HG03457 (cell line): Measurements from ENCODE around the gene PLEKHA5.
"Not testable (repeated sequence)": the region's sequence is repeated elsewhere in the genome, so short reads cannot be mapped to it uniquely, and the experiment has no call there.

Experiments used
- ATAC-seq: cut with Tn5 transposase; IDR thresholded peaks from one replicate; pipeline ENCODE4 v1.9.1; 2021; ENCODE audit warnings: moderate number of reproducible peaks; ENCODE audit not compliant: unreplicated experiment

PLEKHA5 gene

GRCh38 chr12:19166387-19166786, 36.9 kb downstream of the PLEKHA5 start:
- no peak for ATAC-seq

GRCh38 chr12:19166956-19167355, 37.4 kb downstream of the PLEKHA5 start:
- no peak for ATAC-seq

DNA sequence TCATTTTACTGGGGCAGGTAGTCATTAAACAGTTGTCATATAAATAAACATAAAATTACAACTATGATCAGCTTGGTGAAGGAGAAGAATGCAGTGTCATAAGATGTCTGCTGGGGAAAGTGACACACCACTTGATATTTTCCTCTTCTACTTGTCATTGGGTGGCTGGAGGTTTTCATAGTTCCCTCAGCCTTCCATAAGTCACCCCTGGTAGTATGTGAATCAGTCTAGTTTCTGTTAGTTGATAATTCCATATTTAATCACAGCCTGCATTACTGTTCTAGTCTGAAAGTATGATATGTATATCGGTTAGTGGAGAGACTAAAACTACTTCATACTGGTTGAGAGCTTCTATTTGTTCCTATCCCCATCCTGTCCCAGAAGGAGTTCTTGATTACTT, 38.2 kb downstream of the PLEKHA5 start:
- no peak for ATAC-seq

DNA sequence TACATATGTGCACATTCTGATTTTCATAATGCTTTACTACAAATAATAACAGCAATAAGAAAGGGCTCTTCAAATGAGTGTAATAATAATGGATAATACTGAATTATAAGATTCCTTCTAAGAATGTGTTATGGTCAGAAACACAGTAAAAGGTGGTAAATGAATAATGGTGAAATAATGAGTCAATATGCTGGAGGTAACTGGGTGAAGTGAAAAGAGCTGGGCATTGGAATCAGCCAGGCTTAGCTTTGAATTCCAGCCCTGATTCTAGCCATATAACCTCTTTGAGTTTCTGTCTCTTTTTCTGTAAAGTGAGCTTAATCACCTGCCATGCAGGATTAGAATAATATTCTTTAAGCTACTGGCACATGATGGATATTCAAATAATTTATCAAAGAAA, 39.1 kb downstream of the PLEKHA5 start:
- ATAC-seq = no peak

- ATAC-seq = no peak
These were observed 39.7 kb downstream of the PLEKHA5 start for GRCh38 chr12:19169222-19169621.

DNA sequence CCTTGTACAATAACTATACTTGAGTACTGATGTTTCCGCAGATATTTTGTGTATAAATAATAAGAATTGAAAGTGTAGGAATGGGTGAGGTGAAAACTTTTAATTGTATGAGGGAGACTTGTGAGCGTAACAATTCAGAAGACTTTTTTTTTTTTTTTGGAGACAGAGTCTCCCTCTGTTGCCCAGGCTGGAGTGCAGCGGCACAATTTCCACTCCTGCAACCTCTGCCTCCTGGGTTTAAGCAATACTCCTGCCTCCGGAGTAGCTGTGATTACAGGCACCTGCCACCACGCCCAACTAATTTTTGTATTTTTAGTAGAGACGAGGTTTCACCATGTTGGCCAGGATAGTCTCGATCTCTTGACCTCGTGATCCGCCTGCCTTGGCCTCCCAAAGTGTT, 40.8 kb downstream of the PLEKHA5 start:
- ATAC-seq = not testable (repeated sequence)

- no peak for ATAC-seq
These were observed 42.2 kb downstream of the PLEKHA5 start for GRCh38 chr12:19171731-19172130.

GRCh38 chr12:19177754-19178153, 48.2 kb downstream of the PLEKHA5 start:
- no peak for ATAC-seq

DNA sequence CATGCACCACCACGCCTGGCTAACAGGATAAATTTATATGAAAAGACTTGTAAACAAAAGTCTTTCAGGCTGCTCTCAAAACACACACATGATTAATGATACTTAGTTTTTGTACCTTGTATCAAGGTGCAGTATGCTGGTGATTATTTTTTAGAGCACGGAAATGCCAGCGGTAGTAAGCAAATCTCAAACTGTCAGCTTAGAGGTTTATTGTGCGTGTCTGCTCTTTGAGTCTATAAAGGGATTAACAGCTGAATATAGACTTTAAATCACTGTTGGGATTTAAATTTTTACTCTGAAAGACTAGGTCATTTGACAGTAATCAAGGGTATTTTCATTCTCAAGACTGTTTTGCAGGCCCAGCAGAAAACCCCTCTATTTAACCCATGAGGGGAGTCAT, 50.5 kb downstream of the PLEKHA5 start:
- ATAC-seq = no peak

DNA sequence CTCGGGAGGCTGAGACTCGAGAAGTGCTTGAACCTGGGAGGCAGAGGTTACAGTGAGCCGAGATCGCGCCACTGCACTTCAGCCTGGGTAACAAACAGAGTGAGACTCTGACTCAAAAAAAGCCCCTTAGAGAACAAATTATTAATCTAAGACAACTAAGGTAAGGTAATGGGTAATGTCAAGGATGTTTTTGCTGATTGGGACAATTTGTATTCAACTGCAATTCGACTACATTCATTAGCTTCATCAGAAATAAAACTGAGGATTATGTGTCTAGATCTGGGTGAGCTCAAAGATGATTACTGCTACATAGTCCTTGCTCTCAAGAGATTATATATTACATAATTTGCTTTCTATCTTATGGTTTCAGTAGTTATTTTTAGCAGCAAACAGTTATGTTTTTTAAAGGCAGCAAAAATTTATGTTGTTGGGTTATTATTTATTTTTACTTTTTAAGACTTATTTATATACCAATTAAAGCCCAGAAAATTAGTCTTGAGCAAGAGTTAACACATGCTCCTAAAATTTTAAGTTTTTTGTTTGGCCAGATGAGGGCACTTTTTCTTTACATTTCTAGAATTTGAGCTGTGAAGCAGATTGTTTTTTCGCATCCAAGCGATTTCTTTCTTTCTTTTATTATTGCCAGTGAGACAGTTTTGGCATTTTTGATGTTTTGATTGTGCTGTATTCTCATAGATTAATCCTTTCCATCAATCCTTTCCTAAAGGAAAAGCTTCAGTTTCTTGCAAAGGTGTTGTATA, 52.3 kb downstream of the PLEKHA5 start:
- ATAC-seq = no peak

DNA sequence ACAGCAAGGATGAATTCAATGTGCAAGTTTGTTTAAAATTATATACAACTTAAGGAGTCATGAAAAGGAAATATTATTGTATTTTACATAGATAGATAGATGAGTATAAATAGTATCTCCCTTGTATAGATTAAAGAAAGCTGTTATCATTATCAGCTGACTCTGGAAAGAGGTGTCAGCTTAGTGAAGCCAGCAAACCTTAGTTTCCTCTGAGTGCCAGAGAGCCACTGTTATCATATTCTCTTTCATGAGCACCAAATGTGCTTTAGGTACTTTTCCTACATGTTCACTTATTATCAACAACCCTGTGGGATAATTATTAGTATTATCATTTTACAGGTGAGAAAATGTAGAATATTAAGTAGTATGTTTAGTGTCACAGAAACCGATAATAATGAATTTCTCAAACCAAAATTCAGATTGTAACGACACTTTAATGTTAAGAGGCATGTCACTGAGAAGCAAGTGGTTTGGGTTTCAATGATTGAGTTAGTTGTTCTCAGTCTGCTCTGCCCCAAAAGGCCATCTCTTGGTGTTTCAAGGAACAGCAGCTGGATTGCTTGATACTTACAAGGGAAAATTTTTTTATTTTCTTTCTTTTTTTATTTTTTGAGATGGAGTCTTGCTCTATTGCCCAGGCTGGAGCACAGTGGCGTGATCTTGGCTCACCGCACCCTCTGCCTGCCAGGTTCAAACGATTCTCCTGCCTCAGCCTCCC, 53.7 kb downstream of the PLEKHA5 start:
- ATAC-seq = no peak

GRCh38 chr12:19185262-19185929, 55.9 kb downstream of the PLEKHA5 start:
- no peak for ATAC-seq

GRCh38 chr12:19186722-19187661, 57.5 kb downstream of the PLEKHA5 start:
- ATAC-seq = no peak

DNA sequence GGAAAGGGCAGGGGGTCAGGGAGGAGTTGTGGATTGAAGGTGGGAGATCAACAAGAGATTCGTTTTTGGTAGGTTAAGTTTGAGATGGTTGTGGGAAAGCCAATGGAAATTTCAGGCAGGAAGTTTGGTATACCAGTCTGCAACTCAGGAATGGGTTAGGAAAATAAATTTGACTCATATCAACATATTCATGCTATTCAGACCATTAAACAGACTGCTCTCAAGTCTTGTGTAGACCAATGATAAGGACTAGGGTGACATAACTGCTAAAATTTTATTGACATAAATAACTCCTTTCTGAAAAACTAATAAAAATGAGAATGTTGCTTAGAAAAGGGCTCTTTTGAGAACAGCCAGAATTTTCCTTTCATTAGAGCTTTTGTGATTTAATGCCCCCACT, 60.0 kb downstream of the PLEKHA5 start:
- no peak for ATAC-seq

DNA sequence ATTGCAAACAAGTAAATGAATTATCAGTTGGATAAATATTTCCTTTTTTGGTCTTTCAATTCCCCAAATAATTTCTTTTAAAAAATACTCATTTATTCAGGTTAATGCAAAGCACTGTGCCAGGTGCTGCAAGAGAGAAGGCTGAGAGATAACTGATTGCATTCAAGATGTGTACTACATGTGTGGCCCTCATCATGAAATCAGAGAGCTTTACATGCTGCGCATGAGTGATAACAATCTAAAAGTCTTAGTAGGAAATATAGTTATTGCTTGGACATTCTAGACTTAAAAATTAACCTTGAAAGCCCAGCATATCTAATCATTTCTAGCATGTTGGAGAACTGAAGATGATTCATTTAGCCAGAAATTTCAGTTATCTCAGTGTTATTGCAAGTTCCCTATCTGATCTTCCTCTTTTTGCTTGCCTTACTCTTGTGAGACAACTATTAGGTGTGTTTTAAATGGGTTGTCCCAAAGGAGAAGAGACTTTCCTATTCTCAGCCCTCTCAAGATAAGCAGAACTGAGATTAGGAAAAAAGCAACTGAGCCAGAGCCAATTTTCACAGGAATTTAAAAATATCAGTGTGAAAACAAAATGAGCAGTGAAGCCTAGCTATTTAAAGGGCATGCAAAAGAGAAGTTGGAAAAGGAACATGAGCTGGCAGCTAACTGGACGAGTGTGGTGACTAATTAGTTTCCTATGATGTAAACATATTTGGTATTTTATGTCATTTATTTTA, 60.9 kb downstream of the PLEKHA5 start:
- ATAC-seq = no peak

GRCh38 chr12:19191089-19191488, 61.6 kb downstream of the PLEKHA5 start:
- no peak for ATAC-seq

DNA sequence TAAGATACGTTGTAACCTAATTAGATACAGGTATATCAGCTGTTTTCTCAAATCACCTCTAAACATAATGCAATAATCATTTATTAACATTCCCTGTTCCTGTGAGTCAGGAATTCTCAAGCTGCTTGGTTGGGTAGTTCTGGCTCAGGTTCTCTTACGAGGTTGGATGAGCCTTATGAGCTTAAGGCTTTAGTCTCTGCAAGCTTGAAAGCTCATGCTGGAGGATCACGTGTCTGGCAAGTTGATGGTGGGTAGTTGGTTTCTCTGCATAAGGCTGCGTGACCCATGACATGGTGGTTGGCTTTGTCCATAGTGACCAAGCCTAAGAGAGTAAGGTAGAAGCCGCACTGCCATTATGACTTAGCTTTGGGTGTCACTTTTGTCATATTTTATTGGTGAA, 62.0 kb downstream of the PLEKHA5 start:
- ATAC-seq = no peak

- no peak for ATAC-seq
These were observed 63.2 kb downstream of the PLEKHA5 start for GRCh38 chr12:19192710-19193109.

GRCh38 chr12:19194963-19195362, 65.4 kb downstream of the PLEKHA5 start:
- no peak for ATAC-seq

DNA sequence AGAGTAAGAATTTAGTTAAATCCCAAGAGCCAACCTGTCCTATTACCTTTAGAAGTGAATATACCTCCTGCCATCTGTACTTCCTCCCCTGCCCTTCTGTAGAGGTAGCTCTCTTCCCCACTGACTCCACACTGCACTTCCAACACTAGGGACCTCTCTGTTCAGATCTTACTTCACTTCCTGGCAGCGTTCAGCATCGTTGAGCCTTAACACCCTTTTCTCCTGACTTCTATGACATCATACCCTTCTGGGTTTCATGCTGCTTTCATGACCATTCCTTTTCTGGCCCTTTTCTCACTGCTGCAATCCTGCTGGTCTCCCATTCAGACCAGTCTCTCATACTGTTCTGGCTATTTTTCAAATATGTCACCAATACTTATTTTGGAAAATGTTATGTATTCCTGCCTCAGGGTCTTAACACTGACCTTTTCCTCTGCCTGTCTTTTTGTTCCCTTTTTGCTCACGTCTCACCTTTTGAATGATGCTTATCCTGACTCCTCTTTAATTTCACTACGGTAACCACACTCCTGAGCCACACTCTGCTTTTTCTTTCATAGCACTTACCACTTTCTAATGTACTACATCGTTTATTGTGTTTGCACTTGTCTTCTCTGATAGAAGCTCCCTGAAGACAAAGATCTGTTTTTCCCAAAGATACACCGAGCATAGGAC, 67.6 kb downstream of the PLEKHA5 start:
- no peak for ATAC-seq
